Measurements from ENCODE around the gene MAPK8IP3.
A peak's percentile ranks its signal among the peaks of the same experiment; 100 is the strongest.

Gene MAPK8IP3

DNA sequence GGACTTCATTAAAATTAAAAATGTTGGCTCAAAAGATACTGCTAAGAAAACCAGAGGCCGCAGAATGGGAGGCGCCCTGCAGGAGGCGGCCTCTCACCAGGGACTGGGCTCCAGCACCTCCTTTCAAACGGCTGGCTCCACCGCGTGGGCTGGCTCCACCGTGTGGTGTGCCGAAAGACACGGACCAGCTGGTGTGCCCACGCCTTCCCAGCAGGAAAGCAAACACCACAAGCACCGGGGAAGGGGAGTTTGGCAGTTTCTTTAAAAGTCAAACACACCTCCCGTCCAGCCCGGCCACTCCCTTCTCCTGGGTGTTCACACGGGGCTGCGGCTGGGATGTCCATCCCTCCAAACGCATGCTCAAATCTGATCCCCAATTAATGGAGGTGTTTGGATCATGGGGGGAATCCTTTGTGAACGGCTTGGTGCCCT is 106.8 kb downstream of the MAPK8IP3 start:
- DNase-seq (ENCODE audit: low read depth): peak; percentile 16

DNA sequence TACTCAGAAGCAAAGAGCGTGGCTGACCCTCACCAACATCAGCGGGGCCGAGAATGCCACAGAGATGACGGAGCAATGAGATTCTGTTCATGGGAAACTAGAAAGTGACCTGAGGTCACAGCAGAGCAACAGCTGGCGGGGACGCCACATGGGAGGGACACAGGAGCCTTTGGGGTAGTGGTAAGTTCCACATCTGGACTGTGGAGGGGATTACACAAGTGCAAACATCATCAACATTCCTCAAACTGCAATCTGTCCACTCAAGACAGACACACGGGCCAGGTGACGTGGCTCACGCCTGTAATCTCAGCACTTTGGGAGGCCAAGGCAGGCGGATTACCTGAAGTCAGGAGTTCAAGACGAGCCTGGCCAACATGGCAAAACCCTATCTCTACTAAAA is 109.5 kb downstream of the MAPK8IP3 start:
- no peak for DNase-seq (ENCODE audit: low read depth)

DNA sequence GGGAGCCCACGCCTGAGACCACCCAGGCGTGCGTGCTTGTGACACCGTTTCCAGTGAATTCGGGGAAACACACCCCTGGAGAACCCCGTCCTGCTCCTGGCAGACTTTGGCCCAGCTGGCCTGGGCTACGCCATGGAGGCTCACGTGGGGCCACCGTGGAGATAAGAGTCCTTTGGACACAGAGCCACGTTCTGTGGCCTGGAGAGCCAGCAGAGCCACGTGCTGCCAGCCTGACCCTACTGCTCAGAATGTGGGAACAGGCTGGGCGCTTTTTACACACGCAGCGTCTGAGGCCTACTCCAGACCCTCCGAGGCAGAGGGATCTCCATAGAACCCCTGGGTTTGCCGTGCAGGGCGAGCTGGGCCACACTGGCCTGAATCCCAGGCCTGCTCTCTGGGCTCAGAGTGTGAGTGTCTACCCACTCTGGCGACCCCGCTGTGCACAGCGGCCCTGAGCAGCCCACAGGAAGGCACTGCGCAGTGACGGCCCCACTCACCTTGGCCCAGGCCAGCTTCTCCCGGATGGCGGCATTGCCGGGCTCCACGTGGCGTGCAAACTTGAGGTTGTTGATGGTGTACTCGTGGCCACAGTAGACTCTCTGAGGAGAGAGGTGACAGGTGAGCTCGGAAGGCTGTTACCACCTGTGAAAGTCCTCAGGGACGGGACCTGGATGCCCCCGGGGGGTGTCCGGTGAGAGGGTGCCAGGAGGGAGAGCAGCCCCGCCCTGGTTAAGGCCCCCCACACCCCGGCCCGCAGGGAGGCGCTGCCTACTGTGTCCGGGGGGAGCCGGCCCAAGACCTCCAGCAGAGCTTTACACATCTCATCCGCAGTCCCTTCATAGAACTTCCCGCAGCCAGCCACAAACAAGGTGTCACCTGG is 110.6 kb downstream of the MAPK8IP3 start:
- no peak for DNase-seq (ENCODE audit: low read depth)

DNA sequence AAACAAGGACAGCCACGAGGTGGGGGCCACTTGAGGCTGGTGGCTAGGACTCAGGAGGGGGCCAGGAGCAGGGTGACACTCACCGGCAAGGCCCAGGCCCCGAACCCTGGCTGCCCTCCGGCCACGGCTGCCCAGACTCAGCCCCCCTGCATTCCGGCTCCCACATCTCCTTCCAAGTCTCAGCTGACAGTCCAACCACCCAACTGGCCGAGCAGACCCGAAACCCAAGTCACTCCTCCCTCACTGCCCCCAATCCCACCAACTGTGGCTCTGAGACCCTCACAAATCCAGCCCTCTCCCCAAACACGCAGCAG is 111.2 kb downstream of the MAPK8IP3 start:
- no peak for DNase-seq (ENCODE audit: low read depth)

DNA sequence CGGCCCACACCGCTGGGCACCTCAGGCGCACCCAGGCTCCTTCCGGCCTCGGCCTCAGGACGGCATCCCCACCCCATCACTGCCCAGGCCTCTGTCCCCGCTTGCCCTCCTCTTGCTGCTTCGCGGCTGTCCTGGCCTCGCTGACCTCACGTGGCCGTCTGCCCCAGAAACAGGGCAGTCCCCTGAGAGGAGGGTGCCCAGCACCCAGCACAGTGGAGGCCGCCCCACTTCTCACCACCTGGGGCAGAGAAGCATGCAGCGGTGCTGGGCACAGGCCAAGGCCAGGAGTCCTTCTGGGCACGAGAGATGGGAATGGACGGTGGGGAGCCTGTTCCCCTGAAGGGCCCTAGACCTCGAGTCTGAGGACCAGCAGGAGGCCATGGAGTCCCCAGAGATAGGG is 111.7 kb downstream of the MAPK8IP3 start:
- DNase-seq (ENCODE audit: low read depth): no peak

DNA sequence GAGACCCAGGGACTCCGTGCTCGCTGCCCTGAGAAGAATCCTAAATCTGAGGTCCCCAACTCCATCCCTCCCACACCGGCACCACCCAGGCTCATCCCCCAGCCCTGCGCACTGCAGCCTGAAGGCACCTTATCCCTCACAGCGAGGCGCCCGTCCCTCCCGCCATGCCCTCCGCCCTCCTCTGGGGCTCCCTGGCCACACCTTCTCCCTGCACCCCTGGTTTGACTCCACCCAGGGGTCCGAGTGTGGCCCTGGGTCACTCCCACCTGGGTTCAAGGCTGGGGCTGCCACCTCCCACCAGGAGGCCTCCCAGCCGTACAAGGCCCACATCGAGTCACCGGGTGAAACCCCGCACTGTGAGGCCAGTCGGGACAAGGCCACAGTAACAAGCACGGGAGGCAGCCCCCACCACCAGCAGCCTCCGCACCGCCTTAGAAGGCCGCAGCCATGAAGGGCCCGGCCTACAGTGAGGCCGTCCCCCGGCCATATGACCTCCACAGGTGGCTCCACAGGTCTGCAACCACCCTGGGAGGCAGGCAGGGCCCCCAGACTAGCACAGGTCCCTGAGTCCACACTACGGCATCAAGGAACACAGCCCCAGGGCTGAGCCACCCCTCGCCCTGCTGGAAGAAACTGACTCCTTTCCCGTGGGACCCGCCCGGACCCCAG is 112.3 kb downstream of the MAPK8IP3 start:
- DNase-seq (ENCODE audit: low read depth): no peak

DNA sequence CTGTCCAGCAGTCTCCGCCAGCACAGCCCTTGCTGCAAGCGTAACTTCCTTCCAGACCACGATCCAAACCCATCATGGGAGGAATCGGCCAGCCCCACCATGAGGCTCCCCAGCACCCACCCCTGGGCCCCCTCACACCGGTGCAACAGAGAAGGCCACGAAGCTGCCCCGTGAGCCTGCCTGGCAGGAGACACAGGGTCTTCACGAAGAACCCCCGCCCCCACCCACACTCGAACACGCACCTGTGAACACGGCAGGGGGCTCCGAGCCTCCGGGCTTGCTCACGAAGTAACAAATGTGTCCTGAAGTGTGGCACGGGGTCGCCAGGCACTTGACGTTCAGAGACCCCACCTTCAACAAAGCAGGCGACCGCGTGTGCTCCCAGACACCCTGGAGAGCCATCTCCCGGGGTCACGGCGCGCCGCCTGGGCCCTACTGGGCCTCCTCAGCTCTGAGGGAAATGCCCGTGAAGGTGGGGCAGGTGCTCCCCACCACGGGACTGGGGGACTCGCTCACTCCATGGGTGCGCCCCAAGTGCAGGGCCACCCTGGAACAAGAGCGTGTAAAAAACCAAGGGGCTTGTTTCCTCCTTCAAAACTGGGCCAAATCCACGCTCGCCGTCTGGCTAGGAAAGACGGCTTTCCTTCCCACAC is 113.0 kb downstream of the MAPK8IP3 start:
- no peak for DNase-seq (ENCODE audit: low read depth)

DNA sequence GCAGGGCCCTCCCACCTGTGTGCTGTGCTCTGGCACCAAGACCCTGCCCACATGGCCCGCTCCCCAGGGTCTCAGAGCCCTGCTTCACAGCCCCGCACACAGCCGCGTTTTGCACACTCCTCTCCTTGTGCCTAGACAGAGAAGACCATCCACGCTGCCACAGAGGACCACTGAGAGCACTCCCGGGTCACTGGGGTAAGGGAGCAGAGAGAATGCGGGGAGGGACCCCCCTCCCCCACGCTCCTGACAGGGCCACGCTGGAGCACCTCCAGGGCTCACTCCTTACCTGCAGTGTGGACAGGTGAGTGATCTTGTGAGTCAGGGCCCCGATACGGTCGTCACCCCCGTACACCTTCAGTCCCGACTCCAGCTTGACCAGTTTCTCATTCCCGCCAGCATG is 113.6 kb downstream of the MAPK8IP3 start:
- no peak for DNase-seq (ENCODE audit: low read depth)

Measured in activated T-helper 9 cell treated with anti-CD3 and anti-CD28 coated beads, Interleukin-2, amount 50 U/mL, for 16 hours (primary cell).